Stimulated activated CD4-positive, alpha-beta T cell treated with anti-CD3 and anti-CD28 coated beads, Interleukin-1b, Interleukin-23, amount 100 ng/mL, for 1 hour (primary cell): ENCODE data around the gene ACO1.

Source experiments
- DNase-seq, 2 donors: peaks; one replicate each; pipeline ENCODE4 v3.0.0-alpha.2; 2020; ENCODE audit warnings: low read depth in 2 of 2

Gene ACO1

GRCh38 chr9:32487981-32488380 lies 103.5 kb downstream of the ACO1 start:
- no peak for DNase-seq

- DNase-seq: no peak
Observed at GRCh38 chr9:32490601-32491000, 106.2 kb downstream of the ACO1 start.

DNA sequence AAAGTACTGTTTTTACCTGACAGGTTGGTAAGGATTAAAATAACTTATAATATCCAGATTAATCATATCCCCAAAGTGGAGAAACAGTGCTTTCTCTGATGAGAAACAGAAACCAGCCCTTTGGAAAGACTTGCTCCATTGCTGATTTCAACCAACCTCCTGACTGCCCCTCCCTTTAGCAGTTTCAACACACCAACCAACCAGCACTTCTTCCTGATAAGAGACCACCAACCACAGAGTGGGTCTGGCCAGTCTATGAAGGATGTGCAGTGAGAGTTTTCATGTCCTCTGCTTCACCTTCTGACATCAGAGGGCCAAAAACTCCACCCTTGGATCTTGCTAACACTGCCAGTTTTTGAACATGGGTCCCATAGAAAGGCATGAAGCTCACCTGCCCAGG lies 113.5 kb downstream of the ACO1 start:
- DNase-seq: no peak

- no peak for DNase-seq
Observed at GRCh38 chr9:32500768-32501167, 116.3 kb downstream of the ACO1 start.

GRCh38 chr9:32501868-32502267 lies 117.4 kb downstream of the ACO1 start:
- DNase-seq: no peak

GRCh38 chr9:32502464-32502863 lies 118.0 kb downstream of the ACO1 start:
- no peak for DNase-seq

DNA sequence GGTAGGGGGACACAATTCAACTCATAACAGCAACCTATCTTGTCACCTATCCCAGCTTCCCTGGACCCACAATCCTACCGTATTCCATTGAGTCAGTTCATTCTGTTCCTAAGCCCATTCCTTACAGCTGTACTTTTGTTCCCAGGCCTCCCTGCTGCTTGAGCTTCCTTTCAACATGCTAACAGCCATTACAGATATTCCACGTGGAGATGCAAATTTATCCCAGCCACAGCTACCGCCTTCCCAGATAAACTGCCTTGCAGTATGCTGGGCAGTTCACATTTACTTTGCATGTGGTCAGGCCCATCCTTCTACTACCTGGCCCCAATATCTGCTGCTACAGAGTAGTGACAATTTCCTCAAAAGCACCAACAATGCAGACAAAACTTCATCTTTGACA lies 118.6 kb downstream of the ACO1 start:
- no peak for DNase-seq
